ENCODE data around the gene PNMA5. TPM values are rescaled to one million over a fixed set of nuclear protein-coding genes. Genes with fewer than 3 reads are reported as not detected.
"Not testable (repeated sequence)": the region's sequence is repeated elsewhere in the genome, so short reads cannot be mapped to it uniquely, and the experiment has no call there.

PNMA5 gene
- total RNA-seq, 1 experiment from 2014 or later, result 0.13 TPM

GRCh38 chrX:152988536-152989291 lies 5.2 kb downstream of the PNMA5 start (continued):
- TF ChIP-seq RORB (CRISPR knock-in tag; IDR thresholded peaks at IDR 0.05) (no peak), ZNF512 (CRISPR knock-in tag; IDR thresholded peaks at IDR 0.05; ENCODE audit: borderline replicate concordance) (no peak)

DNA sequence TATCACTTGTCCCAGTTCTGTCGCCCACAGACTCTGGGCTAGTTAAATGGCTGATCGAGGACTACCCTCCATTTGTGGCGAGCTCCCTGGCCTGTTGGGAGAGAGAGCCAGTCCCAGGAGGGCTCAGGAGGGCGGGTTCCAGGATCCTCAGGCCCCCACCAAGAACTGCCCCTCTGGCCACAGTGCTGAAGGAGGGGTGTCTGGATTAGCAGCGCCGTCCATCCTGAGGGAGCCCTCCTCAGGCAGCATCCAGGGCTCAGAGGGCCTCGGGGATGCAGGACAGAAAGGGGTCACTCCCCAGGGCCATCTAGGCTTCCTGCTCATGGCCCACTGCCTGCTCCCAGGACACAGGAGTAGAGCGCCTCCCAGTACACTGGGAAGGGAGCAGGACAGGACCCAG lies 6.1 kb downstream of the PNMA5 start:
- ATAC-seq, result no peak
- H3K27ac Mint-ChIP-seq, result no peak overlapping the region
- H3K4me1 Mint-ChIP-seq, result peaks cover 3% of the 10 kb centered on the region
- TF ChIP-seq GABPB1 (CRISPR knock-in tag; IDR thresholded peaks at IDR 0.05) (no peak), MYBL2 (CRISPR knock-in tag; IDR thresholded peaks at IDR 0.05) (no peak), ZNF671 (CRISPR knock-in tag; IDR thresholded peaks at IDR 0.05) (no peak), CBFB (CRISPR knock-in tag; IDR thresholded peaks at IDR 0.05; ENCODE audit: low read depth) (no peak), ERG (CRISPR knock-in tag; IDR thresholded peaks at IDR 0.05) (no peak), TEAD4 (CRISPR knock-in tag; IDR thresholded peaks at IDR 0.05) (no peak), PRRX2 (CRISPR knock-in tag; IDR thresholded peaks at IDR 0.05) (no peak), E2F1 (CRISPR knock-in tag; IDR thresholded peaks at IDR 0.05) (no peak), ZNF138 (CRISPR knock-in tag; conservative IDR thresholded peaks at IDR 0.05) (no peak)
- TF ChIP-seq, protein P1, sequence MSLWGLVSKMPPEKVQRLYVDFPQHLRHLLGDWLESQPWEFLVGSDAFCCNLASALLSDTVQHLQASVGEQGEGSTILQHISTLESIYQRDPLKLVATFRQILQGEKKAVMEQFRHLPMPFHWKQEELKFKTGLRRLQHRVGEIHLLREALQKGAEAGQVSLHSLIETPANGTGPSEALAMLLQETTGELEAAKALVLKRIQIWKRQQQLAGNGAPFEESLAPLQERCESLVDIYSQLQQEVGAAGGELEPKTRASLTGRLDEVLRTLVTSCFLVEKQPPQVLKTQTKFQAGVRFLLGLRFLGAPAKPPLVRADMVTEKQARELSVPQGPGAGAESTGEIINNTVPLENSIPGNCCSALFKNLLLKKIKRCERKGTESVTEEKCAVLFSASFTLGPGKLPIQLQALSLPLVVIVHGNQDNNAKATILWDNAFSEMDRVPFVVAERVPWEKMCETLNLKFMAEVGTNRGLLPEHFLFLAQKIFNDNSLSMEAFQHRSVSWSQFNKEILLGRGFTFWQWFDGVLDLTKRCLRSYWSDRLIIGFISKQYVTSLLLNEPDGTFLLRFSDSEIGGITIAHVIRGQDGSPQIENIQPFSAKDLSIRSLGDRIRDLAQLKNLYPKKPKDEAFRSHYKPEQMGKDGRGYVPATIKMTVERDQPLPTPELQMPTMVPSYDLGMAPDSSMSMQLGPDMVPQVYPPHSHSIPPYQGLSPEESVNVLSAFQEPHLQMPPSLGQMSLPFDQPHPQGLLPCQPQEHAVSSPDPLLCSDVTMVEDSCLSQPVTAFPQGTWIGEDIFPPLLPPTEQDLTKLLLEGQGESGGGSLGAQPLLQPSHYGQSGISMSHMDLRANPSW (CRISPR knock-in tag; conservative IDR thresholded peaks at IDR 0.05; ENCODE audit: low read depth), result no peak
- TF ChIP-seq, protein P2, sequence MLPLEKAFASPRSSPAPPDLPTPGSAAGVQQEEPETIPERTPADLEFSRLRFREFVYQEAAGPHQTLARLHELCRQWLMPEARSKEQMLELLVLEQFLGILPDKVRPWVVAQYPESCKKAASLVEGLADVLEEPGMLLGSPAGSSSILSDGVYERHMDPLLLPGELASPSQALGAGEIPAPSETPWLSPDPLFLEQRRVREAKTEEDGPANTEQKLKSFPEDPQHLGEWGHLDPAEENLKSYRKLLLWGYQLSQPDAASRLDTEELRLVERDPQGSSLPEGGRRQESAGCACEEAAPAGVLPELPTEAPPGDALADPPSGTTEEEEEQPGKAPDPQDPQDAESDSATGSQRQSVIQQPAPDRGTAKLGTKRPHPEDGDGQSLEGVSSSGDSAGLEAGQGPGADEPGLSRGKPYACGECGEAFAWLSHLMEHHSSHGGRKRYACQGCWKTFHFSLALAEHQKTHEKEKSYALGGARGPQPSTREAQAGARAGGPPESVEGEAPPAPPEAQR (CRISPR knock-in tag; IDR thresholded peaks at IDR 0.05), result no peak
- TF ChIP-seq, protein P3, sequence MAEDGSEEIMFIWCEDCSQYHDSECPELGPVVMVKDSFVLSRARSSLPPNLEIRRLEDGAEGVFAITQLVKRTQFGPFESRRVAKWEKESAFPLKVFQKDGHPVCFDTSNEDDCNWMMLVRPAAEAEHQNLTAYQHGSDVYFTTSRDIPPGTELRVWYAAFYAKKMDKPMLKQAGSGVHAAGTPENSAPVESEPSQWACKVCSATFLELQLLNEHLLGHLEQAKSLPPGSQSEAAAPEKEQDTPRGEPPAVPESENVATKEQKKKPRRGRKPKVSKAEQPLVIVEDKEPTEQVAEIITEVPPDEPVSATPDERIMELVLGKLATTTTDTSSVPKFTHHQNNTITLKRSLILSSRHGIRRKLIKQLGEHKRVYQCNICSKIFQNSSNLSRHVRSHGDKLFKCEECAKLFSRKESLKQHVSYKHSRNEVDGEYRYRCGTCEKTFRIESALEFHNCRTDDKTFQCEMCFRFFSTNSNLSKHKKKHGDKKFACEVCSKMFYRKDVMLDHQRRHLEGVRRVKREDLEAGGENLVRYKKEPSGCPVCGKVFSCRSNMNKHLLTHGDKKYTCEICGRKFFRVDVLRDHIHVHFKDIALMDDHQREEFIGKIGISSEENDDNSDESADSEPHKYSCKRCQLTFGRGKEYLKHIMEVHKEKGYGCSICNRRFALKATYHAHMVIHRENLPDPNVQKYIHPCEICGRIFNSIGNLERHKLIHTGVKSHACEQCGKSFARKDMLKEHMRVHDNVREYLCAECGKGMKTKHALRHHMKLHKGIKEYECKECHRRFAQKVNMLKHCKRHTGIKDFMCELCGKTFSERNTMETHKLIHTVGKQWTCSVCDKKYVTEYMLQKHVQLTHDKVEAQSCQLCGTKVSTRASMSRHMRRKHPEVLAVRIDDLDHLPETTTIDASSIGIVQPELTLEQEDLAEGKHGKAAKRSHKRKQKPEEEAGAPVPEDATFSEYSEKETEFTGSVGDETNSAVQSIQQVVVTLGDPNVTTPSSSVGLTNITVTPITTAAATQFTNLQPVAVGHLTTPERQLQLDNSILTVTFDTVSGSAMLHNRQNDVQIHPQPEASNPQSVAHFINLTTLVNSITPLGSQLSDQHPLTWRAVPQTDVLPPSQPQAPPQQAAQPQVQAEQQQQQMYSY (CRISPR knock-in tag; IDR thresholded peaks at IDR 0.05), result no peak
- TF ChIP-seq, protein P4, sequence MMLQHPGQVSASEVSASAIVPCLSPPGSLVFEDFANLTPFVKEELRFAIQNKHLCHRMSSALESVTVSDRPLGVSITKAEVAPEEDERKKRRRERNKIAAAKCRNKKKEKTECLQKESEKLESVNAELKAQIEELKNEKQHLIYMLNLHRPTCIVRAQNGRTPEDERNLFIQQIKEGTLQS (CRISPR knock-in tag; conservative IDR thresholded peaks at IDR 0.05), result no peak
- TF ChIP-seq, protein P5, sequence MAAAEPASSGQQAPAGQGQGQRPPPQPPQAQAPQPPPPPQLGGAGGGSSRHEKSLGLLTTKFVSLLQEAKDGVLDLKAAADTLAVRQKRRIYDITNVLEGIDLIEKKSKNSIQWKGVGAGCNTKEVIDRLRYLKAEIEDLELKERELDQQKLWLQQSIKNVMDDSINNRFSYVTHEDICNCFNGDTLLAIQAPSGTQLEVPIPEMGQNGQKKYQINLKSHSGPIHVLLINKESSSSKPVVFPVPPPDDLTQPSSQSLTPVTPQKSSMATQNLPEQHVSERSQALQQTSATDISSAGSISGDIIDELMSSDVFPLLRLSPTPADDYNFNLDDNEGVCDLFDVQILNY (CRISPR knock-in tag; IDR thresholded peaks at IDR 0.05), result no peak
- H3K36me3 Mint-ChIP-seq, result no peaks in the 10 kb centered on the region
- peaks cover 3% of the 10 kb centered on the region for H3K27me3 Mint-ChIP-seq (ENCODE audit: low read depth)
- ChIA-PET CTCF (no interaction called here), POLR2A (no interaction called here)
- no peak for DNase-seq (ENCODE audit: low spot score)
- H3K4me3 Mint-ChIP-seq, result no peak overlapping the region
- H3K9me3 Mint-ChIP-seq, result no peaks in the 10 kb centered on the region

- H3K4me3 Mint-ChIP-seq; CTCF ChIA-PET; ATAC-seq; H3K36me3 Mint-ChIP-seq; H3K4me1 Mint-ChIP-seq; POLR2A ChIA-PET; H3K27me3 Mint-ChIP-seq (ENCODE audit: low read depth); H3K9me3 Mint-ChIP-seq; DNase-seq (ENCODE audit: low spot score); H3K27ac Mint-ChIP-seq: not testable (repeated sequence)
Observed at GRCh38 chrX:152987156-152987555, 6.8 kb downstream of the PNMA5 start.

GRCh38 chrX:152985383-152985782 lies 8.5 kb downstream of the PNMA5 start:
- H3K4me3 Mint-ChIP-seq; H3K36me3 Mint-ChIP-seq; ATAC-seq; POLR2A ChIA-PET; H3K4me1 Mint-ChIP-seq; H3K9me3 Mint-ChIP-seq; H3K27me3 Mint-ChIP-seq (ENCODE audit: low read depth); DNase-seq (ENCODE audit: low spot score); CTCF ChIA-PET; H3K27ac Mint-ChIP-seq: not testable (repeated sequence)

Data from WTC11 (cell line).